Measurements from ENCODE around the gene CELSR1.

CELSR1 gene

DNA sequence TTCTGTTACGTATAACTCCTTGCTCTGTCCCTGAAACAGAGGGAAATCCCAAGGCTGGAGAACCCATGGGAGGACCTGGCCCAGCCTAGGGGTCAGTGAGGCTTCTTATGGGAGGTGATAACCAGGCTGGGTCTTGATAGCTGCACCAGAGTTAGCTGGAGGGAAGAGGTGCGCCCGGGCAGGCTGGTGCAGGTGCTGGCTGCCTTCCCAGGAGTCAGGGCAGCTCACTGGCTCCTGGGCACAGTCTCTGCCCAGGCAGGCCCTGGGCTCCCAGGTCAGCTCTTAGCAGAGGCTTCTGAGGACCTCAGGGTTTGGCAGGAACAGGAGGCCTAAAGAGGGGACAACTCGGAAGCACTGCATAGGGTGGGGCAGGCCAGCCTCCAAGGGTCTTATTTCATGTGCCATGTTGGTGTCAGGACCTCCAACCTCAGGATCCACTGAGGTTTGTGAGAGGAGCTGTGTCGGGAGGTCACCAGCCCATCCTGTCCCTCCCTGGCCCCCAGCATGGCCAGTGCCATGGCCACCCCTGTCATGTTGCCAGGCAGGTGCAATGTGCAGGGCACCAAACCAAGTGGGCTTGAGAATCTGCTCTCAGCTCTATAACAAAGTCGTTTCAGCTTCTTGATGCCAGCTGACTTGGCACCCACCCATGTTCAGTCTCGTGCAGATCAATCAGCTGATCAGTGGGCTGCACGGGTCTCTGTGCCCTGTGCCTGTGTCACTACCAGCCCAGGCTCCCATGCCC, 20.5 kb upstream of the CELSR1 start:
- no peak for DNase-seq (ENCODE audit: low read depth, low spot score)

DNA sequence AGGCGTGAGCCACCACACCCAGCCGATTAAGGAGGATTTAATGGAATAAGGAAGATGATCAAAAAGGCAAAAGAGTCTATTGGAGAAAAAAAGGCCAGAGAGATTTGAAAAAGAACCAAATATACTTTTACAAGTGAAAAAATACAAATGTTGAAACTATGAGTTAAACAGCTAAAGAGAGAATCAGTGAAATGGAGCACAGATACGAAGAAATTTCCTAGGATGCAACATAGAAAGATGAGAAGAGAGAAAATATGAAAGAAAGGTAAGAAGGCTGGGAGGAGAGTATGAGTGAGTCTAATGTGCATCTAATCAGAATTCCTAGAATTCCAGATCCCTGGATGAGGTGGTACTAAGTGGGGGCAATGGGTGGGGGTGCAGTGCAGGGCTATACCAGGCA, 19.4 kb upstream of the CELSR1 start:
- DNase-seq (ENCODE audit: low read depth, low spot score): no peak

DNA sequence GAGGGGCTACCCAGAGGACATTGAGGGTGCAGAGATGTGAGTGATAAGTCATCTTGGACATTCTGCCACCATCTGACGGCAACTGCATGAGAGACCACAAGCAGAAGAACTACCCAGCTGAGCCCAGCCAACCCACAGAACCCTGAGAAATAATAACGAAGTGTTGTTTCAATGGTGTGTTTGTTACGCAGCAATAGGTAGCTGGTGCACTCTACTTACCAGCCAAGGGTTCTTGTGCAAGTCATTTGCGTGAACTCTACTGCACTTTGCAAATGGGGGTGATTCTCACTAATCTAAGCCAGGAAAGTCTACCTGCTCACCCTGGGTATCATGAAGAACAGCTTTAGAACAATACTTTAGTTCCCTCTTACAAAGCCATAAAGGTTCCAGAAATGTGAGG, 15.8 kb upstream of the CELSR1 start:
- no peak for DNase-seq (ENCODE audit: low read depth, low spot score)

DNA sequence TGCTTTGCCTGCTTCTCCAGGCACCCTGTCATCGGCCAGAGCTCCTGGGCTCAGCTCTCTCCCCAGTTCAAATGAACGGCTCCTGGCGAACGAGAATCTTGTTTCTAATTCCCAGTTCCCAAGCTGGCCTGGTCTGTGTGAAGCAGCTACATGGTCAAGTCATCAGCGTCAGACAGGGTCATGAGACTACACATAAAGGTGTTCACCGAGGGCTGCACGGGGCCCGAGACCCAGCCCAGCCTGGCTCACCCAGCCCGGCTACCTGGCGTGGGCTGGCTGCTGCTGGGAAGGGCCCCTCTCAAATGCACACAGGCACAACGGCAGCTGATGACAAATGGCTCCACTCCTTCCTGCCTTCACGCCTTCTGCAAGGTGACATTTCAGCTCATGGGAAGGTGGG, 14.6 kb upstream of the CELSR1 start:
- no peak for DNase-seq (ENCODE audit: low read depth, low spot score)

DNA sequence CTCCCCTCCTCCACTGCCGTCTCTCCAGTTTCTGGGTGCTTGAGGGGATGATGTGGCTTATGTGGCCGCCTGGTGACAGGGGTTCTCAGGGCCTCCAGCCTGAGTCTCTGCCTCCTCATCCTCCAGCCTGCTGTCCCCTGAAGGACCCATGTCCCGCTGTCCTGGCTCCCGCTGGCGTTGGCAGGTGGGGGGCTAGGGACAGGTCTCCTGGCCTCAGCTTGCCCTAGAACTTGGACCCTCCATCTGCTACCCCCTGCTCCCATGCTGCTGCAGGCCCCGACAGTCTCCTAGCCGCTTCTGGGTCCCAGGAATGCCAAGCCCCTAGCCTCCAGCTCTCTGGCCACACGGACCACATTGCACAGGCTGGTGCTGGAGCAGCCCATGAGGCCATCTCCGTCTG, 13.9 kb upstream of the CELSR1 start:
- DNase-seq (ENCODE audit: low read depth, low spot score): no peak

GRCh38 chr22:46549971-46550641, 12.7 kb upstream of the CELSR1 start:
- no peak for DNase-seq (ENCODE audit: low read depth, low spot score)

GRCh38 chr22:46549563-46549840, 12.1 kb upstream of the CELSR1 start:
- DNase-seq (ENCODE audit: low read depth, low spot score): no peak

DNA sequence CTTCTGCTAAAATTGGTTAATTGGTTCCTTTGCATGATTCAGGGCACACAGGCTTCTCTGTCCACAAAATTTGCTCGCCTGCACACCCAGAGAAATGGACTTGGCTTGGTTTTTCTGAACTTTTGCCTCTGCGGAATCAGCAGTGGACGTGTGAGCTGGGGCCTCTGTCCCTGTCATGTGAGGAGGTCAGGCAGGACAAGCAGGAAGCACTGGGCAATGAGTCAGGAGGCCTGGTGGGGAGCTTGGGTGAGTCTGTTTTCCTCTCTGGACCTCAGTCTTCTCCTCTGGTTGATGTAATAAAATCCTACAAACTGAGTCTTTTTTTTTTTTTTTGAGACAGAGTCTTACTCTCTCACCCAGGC, 10.4 kb upstream of the CELSR1 start:
- DNase-seq (ENCODE audit: low read depth, low spot score): no peak

DNA sequence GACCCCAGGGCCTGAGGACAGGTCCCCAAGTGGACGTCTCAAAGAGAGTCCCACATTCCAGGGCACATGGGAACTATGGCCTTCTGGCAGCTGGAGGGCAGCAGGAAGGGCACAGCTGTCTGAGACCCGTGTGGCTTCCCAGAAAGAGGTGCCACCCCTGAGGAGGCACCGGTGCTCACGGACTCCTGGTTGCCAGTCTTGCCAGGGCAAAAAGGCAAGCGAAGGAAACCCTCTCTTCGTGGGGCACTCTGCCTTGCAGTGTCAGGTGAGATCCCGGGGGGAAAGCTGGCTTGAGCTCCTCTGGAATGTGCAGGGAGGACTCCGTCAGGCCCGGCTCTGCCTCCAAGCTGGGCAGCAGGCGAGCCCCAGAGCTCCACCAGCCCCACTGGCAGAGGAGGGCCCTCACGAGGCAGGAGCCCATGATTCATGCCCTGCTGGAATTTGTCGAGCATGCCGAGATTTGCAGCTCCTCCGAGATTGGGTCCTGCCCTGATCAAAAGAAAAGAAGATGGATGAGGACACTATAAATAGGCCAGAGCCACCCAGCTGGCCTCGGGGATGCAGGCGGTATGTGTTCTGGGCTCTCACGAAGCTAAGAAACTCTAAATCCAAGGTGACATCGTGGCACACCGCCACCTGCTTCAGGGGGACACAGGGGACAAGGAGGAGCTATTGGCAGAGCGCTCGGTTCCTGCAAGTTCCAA, 9.9 kb upstream of the CELSR1 start:
- DNase-seq (ENCODE audit: low read depth, low spot score): no peak

DNA sequence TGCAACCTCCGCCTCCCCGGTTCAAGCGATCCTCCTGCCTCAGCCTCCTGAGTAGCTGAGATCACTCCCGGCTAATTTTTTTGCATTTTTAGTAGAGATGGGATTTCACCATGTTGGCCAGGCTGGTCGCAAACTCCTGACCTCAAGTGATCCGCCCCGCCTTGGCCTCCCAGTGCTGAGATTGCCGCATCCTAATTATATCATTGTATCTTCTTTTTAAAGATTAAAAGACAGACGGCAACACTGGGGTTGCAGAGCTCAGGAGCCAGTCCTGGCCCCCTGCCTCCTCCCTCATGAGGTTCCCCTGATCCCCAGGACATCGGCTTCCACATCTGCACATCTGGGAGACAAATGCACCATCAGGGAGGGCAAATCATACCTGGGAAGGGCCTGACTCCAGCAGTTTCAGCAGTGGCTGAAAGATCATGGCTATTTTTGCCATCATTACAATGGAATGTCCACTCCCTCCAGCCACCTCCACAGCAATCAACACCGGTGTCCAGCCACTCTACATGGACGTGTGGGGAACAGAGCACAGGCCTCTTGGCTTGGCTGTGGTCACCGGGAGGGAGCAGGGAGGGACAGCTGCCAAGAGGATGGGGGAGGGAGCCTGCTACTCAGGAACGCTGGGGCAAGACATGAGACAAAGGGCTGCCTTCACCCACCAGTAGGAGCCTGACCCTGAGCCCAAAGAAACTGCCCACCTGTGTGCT, 9.2 kb upstream of the CELSR1 start:
- no peak for DNase-seq (ENCODE audit: low read depth, low spot score)

GRCh38 chr22:46545086-46545792, 7.8 kb upstream of the CELSR1 start:
- no peak for DNase-seq (ENCODE audit: low read depth, low spot score)

DNA sequence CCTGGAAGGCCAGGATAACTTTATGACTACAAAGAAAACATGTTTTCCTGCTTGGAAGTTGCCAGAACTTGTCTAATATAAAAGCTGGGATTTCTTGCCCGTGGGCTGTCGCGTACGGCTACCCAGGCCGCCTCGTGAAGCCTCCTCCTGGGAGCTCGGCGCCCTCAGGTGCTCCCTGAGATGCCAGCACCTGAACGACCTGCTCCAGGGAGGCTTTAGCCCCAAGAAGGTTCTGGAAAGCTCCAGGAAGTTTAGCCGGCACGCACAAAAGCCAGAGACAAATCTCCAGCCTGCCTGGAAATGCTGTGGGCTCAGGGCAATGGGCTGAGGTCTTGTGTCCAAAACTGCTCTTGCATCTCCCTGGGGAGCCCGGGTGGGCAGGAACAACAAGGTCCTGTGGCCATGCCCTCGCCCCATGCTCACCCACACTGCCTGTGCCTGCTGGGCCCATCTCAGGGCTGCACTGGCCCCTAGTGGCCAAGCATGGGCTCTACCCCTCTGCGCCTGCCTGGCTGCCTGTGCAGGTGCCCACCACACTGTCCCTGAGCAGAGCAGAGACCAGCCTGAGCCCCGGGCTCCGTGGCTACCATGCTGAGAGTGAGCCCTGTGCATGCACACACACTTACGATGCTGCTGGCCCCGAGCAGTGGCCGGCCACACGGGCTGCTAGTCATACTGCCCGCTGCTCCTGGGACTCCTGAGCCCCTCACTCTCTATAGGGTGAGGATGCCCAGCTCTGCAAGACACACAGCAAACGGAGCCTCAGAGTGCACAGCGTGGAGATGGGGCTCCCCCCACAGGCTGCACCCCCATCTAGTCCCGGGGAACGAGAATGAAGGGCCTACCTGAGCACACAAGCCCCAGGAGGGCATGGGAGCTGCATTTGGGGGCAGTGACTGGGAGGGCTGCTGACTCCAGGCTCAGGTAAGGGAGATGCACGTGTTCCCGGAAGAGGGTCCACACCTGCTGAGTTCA, 4.9 kb upstream of the CELSR1 start:
- no peak for DNase-seq (ENCODE audit: low read depth, low spot score)

GRCh38 chr22:46541536-46541935, 4.1 kb upstream of the CELSR1 start:
- no peak for DNase-seq (ENCODE audit: low read depth, low spot score)

- DNase-seq (ENCODE audit: low read depth, low spot score): no peak
Observed at GRCh38 chr22:46540874-46541273, 3.5 kb upstream of the CELSR1 start.

DNA sequence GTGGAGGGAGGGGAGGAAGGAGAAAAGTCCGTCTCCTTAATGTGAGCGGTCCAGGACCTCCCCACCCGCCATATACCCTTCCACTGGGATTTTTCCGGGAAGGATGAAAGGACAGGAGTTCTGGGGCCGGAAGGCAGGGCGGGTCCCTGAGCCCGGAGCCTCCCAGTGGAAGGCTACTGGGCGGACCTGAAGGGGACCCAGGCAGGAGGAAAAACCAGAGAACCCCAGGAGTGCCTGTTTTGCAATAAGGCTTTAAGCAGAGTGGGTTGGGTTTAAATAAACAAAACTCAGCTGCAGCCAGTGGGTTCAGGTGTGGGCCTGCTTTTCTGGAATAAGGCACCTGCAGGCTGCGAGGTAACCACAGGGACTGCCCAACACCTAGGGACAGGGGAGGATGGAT, 1.7 kb upstream of the CELSR1 start:
- DNase-seq (ENCODE audit: low read depth, low spot score): no peak

DNA sequence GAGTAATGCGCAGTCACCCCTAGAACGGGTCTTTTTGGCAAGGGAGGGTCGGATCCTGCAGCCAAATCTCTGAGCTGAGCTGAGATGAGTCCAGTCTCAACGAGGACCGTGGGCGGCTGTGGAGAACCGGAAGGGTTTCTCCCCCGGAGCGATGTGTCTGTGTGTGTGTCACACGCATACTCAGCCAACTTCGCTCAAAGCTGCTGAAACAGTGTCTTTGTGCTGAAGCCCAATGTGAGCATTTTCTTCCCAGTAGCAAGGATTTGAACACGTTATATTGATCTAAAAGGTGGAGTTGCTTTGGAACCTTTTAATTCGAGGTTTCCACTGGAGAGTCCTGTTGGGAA, 1.4 kb upstream of the CELSR1 start:
- DNase-seq (ENCODE audit: low read depth, low spot score): no peak

- DNase-seq (ENCODE audit: low read depth, low spot score): no peak
Observed at GRCh38 chr22:46537946-46538813, 760 bp upstream of the CELSR1 start.

GRCh38 chr22:46536537-46537224, 739 bp downstream of the CELSR1 start:
- no peak for DNase-seq (ENCODE audit: low read depth, low spot score)

DNA sequence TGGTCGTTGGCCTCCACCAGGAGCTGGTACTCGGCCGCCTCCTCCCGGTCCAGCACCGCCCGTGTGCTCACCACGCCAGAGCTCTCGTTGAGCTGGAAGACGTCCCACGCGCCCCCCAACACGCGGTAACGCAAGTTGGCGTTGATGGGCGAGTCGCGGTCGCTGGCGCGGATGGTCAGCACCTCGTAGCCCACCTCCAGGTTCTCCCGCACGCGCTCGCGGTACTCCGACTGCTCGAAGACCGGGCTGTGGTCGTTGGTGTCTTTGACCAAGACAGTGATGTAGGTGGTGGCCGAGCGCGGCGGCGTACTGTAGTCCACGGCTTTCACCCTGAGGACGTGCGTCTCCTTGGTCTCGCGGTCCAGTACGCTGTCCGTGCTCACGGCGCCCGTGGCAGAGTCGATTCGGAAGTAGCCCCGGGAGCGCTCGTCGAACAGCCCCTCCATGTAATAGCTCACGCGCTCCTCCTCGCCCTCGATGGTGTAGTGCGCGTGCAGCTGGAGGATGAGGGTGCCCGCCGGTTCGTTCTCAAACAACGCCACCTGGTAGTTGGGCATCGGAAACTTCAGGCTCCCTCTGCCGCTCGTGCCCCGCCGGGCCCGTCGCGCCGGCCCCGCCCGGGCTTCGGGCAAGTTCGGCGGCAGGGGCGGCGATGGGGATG, 1.4 kb downstream of the CELSR1 start:
- no peak for DNase-seq (ENCODE audit: low read depth, low spot score)

Data from brain pericyte (primary cell).